H9 (cell line): Measurements from ENCODE around the gene LRMDA. TPM values are rescaled to one million over a fixed set of nuclear protein-coding genes. Genes with fewer than 3 reads are reported as not detected.

Experiments used
- DNase-seq: peaks from one replicate; pipeline ENCODE4 v3.0.0-alpha.2; 2017
- H2AFZ ChIP-seq: one replicate; pipeline ENCODE4 v1.6.1; 2013; ENCODE audit warnings: mild to moderate bottlenecking, low read length, control low read depth, moderate library complexity
- H2AK5ac ChIP-seq: 2 replicates; pipeline ENCODE4 v1.6.1; 2013; ENCODE audit warnings: low read length, control low read depth, mixed read lengths; ENCODE audit not compliant: insufficient read length
- H2BK120ac ChIP-seq: one replicate; pipeline ENCODE4 v1.6.1; 2013; ENCODE audit warnings: low read depth, mild to moderate bottlenecking, low read length, control low read depth, inconsistent platforms; ENCODE audit not compliant: poor library complexity, severe bottlenecking
- H2BK12ac ChIP-seq: 2 replicates; pipeline ENCODE4 v1.6.1; 2013; ENCODE audit warnings: low read length, control low read depth, mixed read lengths, low read depth; ENCODE audit not compliant: insufficient read length
- H2BK15ac ChIP-seq: 2 replicates; pipeline ENCODE4 v1.6.1; 2013; ENCODE audit warnings: low read depth, low read length, control low read depth
- H2BK20ac ChIP-seq: one replicate; pipeline ENCODE4 v1.6.1; 2013; ENCODE audit warnings: low read depth, mild to moderate bottlenecking, low read length, control low read depth, inconsistent platforms; ENCODE audit not compliant: poor library complexity, severe bottlenecking
- H2BK5ac ChIP-seq: 2 replicates; pipeline ENCODE4 v1.6.1; 2013; ENCODE audit warnings: low read length, control low read depth, mixed read lengths; ENCODE audit not compliant: insufficient read length
- H3K14ac ChIP-seq: 2 replicates; pipeline ENCODE4 v1.6.1; 2013; ENCODE audit warnings: low read length, control low read depth; ENCODE audit not compliant: insufficient read depth
- H3K18ac ChIP-seq: 2 replicates; pipeline ENCODE4 v1.6.1; 2013; ENCODE audit warnings: low read depth, mild to moderate bottlenecking, mixed read lengths, low read length, control low read depth; ENCODE audit not compliant: insufficient read length
- H3K23ac ChIP-seq: 2 replicates; pipeline ENCODE4 v1.6.1; 2013; ENCODE audit warnings: low read length, control low read depth, mixed read lengths, low read depth; ENCODE audit not compliant: insufficient read length
- H3K23me2 ChIP-seq: 2 replicates; pipeline ENCODE4 v1.6.1; 2013; ENCODE audit warnings: low read depth, mild to moderate bottlenecking, mixed read lengths, low read length, control low read depth; ENCODE audit not compliant: insufficient read length, poor library complexity, severe bottlenecking
- H3K27ac ChIP-seq: 2 replicates; pipeline ENCODE4 v1.5.1; 2013; ENCODE audit warnings: low read length, control low read depth, mixed read lengths, low read depth; ENCODE audit not compliant: insufficient read length
- H3K27me3 ChIP-seq: 2 replicates; pipeline ENCODE4 v1.6.1; 2013; ENCODE audit warnings: low read length, control low read depth, inconsistent platforms; ENCODE audit not compliant: insufficient read depth
- H3K4ac ChIP-seq: 2 replicates; pipeline ENCODE4 v1.6.1; 2013; ENCODE audit warnings: low read depth, mild to moderate bottlenecking, control low read depth, inconsistent platforms, low read length, moderate library complexity
- H3K4me1 ChIP-seq: 2 replicates; pipeline ENCODE4 v1.6.1; 2013; ENCODE audit warnings: low read length, control low read depth, inconsistent platforms; ENCODE audit not compliant: insufficient read depth
- H3K4me2 ChIP-seq: 2 replicates; pipeline ENCODE4 v1.6.1; 2013; ENCODE audit warnings: low read length, control low read depth, mixed read lengths; ENCODE audit not compliant: insufficient read length, insufficient read depth
- H3K56ac ChIP-seq: 2 replicates; pipeline ENCODE4 v1.6.1; 2013; ENCODE audit warnings: low read depth, mild to moderate bottlenecking, mixed read lengths, low read length, control low read depth; ENCODE audit not compliant: insufficient read length
- H3K79me1 ChIP-seq: 2 replicates; pipeline ENCODE4 v1.6.1; 2013; ENCODE audit warnings: low read depth, mild to moderate bottlenecking, moderate library complexity, low read length, control low read depth, inconsistent platforms; ENCODE audit not compliant: insufficient read depth, poor library complexity, severe bottlenecking
- H3K79me2 ChIP-seq: 2 replicates; pipeline ENCODE4 v1.6.1; 2013; ENCODE audit warnings: low read length, control low read depth, inconsistent platforms; ENCODE audit not compliant: insufficient read depth
- H3K9ac ChIP-seq: 2 replicates; pipeline ENCODE4 v1.6.1; 2013; ENCODE audit warnings: low read length, control low read depth, mixed read lengths; ENCODE audit not compliant: insufficient read length; ENCODE audit errors: extremely low read depth
- H3K9me3 ChIP-seq: one replicate; pipeline ENCODE4 v1.6.1; 2013; ENCODE audit warnings: low read depth, low read length, inconsistent platforms; ENCODE audit not compliant: control insufficient read depth
- H3T11ph ChIP-seq: one replicate; pipeline ENCODE4 v1.6.1; 2013; ENCODE audit warnings: mild to moderate bottlenecking, low read length, control low read depth, inconsistent platforms
- H4K20me1 ChIP-seq: one replicate; pipeline ENCODE4 v1.6.1; 2013; ENCODE audit not compliant: control insufficient read depth, insufficient read length, insufficient read depth
- H4K5ac ChIP-seq: 2 replicates; pipeline ENCODE4 v1.6.1; 2013; ENCODE audit warnings: low read depth, mild to moderate bottlenecking, mixed read lengths, low read length, control low read depth; ENCODE audit not compliant: insufficient read length
- H4K8ac ChIP-seq: replicated peaks from 2 replicates; pipeline ENCODE4 v1.6.1; 2013; ENCODE audit warnings: low read length, control low read depth, mixed read lengths, low read depth; ENCODE audit not compliant: insufficient read length
- H4K91ac ChIP-seq: 2 replicates; pipeline ENCODE4 v1.6.1; 2013; ENCODE audit warnings: low read depth, mild to moderate bottlenecking, moderate library complexity, mixed read lengths, low read length, control low read depth; ENCODE audit not compliant: insufficient read length
- H3K27ac Mint-ChIP-seq, 3 experiments: 2 replicates in 2 of 3; 3 replicates in 1 of 3; pipeline ENCODE4 v1.8.0; 2020 to 2021; ENCODE audit warnings: mixed read lengths in 3 of 3, mild to moderate bottlenecking in 1 of 3, moderate library complexity in 1 of 3
- H3K27me3 Mint-ChIP-seq: 2 replicates; pipeline ENCODE4 v1.8.0; 2021; ENCODE audit warnings: low read depth, mild to moderate bottlenecking, moderate library complexity, mixed read lengths
- H3K36me3 Mint-ChIP-seq, 3 experiments: 2 replicates in 2 of 3; 3 replicates in 1 of 3; pipeline ENCODE4 v1.8.0; 2020 to 2021; ENCODE audit warnings: low read depth in 3 of 3, mixed read lengths in 3 of 3; ENCODE audit not compliant: insufficient read depth in 1 of 3
- H3K4me1 Mint-ChIP-seq, 2 experiments: 2 replicates each; pipeline ENCODE4 v1.8.0; 2020; ENCODE audit warnings: mixed read lengths in 2 of 2
- H3K4me3 Mint-ChIP-seq, 2 experiments: 2 replicates in 1 of 2; 3 replicates in 1 of 2; pipeline ENCODE4 v1.8.0; 2020 to 2021; ENCODE audit warnings: mild to moderate bottlenecking in 2 of 2, mixed read lengths in 2 of 2, moderate library complexity in 1 of 2
- H3K9me3 Mint-ChIP-seq, 2 experiments: 2 replicates in 1 of 2; 3 replicates in 1 of 2; pipeline ENCODE4 v1.8.0; 2020; ENCODE audit warnings: mild to moderate bottlenecking in 2 of 2, mixed read lengths in 2 of 2, moderate library complexity in 1 of 2
- CTCF ChIP-seq: fragments of 200-600 bp; sonication (generic); conservative IDR thresholded peaks from 3 replicates; pipeline ENCODE4 v1.8.0; 2021; ENCODE audit warnings: antibody characterized with exemption, mild to moderate bottlenecking
- WGBS: extraction: QIAGEN DNeasy Blood & Tissue Kit; methylation state at CpG from one replicate; pipeline ENCODE4 v1.1.7; 2013; ENCODE audit warnings: missing lambda C conversion rate, low lambda C conversion rate, mixed read lengths; ENCODE audit not compliant: insufficient read length; ENCODE audit errors: extremely low coverage; 5-methylcytosine and 5-hydroxymethylcytosine counted together
- total RNA-seq: library from RNA; stranded (reverse); gene quantifications from 2 replicates; pipeline ENCODE4 v1.2.1, GENCODE V29; 2021

LRMDA gene
- total RNA-seq, 1 experiment from 2014 or later = 1.8 TPM

- no peak overlapping the region for H3K18ac ChIP-seq
- no peak overlapping the region for H2AK5ac ChIP-seq
- Mint-ChIP-seq H3K9me3 (peaks cover 45 to 54% of the 10 kb centered on the region in 2 experiments), H3K27ac (no peak overlapping the region; a peak in 1 of 7 replicates), H3K4me1 (peaks cover 0 to 4% of the 10 kb centered on the region in 2 experiments; a peak in 2 of 4 replicates), H3K27me3 (peaks cover 7% of the 10 kb centered on the region), H3K36me3 (peaks cover 12 to 34% (median 22%) of the 10 kb centered on the region in 3 experiments), H3K4me3 (no peak overlapping the region)
- H3K9ac ChIP-seq = no peak overlapping the region
- H3K27ac ChIP-seq = no peak overlapping the region
- H3K27me3 ChIP-seq = no peaks in the 10 kb centered on the region
- no peak overlapping the region for H4K91ac ChIP-seq
- no peak for TF ChIP-seq CTCF
- no peak overlapping the region for H3K23ac ChIP-seq
- no peak overlapping the region for H4K5ac ChIP-seq
- no peaks in the 10 kb centered on the region for H3K79me1 ChIP-seq
- H3K4me1 ChIP-seq = no peaks in the 10 kb centered on the region; the same call in 1 of the 2 replicates
- DNase-seq = no peak
- H2AFZ ChIP-seq = no peak overlapping the region
- H2BK120ac ChIP-seq = no peak overlapping the region
- no peak overlapping the region for H2BK12ac ChIP-seq
- no peak overlapping the region for H2BK20ac ChIP-seq
- H3K4me2 ChIP-seq = no peak overlapping the region
- WGBS = no CpG with 5 or more reads among the region's 1 CpG
- no peak overlapping the region for H4K8ac ChIP-seq
- no peak overlapping the region for H2BK15ac ChIP-seq
- H3K14ac ChIP-seq = no peak overlapping the region
- H4K20me1 ChIP-seq = no peaks in the 10 kb centered on the region
- H2BK5ac ChIP-seq = no peak overlapping the region
- no peak overlapping the region for H3K56ac ChIP-seq
- H3K79me2 ChIP-seq = no peaks in the 10 kb centered on the region
- no peaks in the 10 kb centered on the region for H3K23me2 ChIP-seq
- no peak overlapping the region for H3T11ph ChIP-seq
- H3K4ac ChIP-seq = no peak overlapping the region
- peaks cover 12% of the 10 kb centered on the region for H3K9me3 ChIP-seq
Measured at GRCh38 chr10:75568450-75569130, 137.2 kb downstream of the LRMDA start.
